WERI-Rb-1 (cell line): ENCODE measurements around the gene SIAH3.

ENCODE experiments used
- DNase-seq: peaks from one replicate; pipeline ENCODE4 v3.0.0-alpha.2; 2020
- H3K27ac ChIP-seq: fragments of 250-450 bp; sonication (Bioruptor Pico); 2 replicates; pipeline ENCODE4 v1.5.1; 2020; ENCODE audit warnings: mild to moderate bottlenecking, moderate library complexity
- H3K27me3 ChIP-seq: fragments of 250-450 bp; sonication (Bioruptor Pico); 2 replicates; pipeline ENCODE4 v1.5.1; 2021; ENCODE audit warnings: mild to moderate bottlenecking, low read depth, moderate library complexity; ENCODE audit not compliant: insufficient read depth, severe bottlenecking
- H3K36me3 ChIP-seq: fragments of 250-450 bp; sonication (Bioruptor Pico); 2 replicates; pipeline ENCODE4 v1.5.1; 2020; ENCODE audit warnings: mild to moderate bottlenecking, moderate library complexity
- H3K4me3 ChIP-seq: 2 replicates; pipeline ENCODE4 v1.5.1; 2011; ENCODE audit warnings: low read depth, mild to moderate bottlenecking, control low read depth, low read length
- H3K9me3 ChIP-seq: fragments of 250-450 bp; sonication (Bioruptor Pico); 2 replicates; pipeline ENCODE4 v1.5.1; 2021; ENCODE audit warnings: mild to moderate bottlenecking, moderate library complexity; ENCODE audit not compliant: severe bottlenecking
- TF ChIP-seq, protein P1 (sequence below): IDR thresholded peaks from 2 replicates; pipeline ENCODE4 v1.5.1; 2011; ENCODE audit warnings: low read depth, mild to moderate bottlenecking, control low read depth, inconsistent platforms, low read length

SIAH3 gene

DNA sequence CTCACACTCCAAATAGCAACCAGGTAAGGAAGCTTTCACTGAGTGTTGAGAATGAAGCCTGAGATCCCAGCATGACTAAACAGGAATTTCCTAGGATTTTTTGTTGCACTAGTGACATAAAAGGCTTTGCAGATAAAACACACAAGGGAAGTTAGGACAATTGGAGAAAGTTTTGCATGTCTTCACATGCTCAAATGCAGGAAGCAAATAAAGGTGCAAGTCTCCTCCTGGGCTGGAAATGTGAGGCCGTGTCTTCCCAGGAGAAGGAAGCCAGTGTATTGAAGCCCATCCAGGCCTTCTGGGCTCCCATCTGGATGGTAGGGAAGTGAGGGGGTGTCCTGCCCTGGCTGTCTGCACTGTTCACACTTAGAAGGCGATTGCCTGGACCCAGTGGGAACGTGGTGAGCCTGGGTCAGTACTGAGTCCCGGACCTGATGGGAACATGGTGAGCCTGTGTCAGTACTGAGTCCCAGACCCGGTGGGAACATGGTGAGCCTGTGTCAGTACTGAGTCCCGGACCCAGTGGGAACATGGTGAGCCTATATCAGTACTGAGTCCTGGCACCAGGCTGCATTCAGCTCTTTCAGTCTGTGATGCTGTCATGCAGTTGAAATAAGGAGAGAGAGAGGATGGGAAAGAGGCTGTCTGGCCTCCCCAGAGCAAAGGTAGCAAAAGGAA, 38.7 kb downstream of the SIAH3 start:
- Histone ChIP-seq H3K27me3 (no peaks in the 10 kb centered on the region), H3K27ac (no peak overlapping the region), H3K36me3 (no peaks in the 10 kb centered on the region), H3K4me3 (no peak overlapping the region), H3K9me3 (no peaks in the 10 kb centered on the region)
- TF ChIP-seq, protein P1, sequence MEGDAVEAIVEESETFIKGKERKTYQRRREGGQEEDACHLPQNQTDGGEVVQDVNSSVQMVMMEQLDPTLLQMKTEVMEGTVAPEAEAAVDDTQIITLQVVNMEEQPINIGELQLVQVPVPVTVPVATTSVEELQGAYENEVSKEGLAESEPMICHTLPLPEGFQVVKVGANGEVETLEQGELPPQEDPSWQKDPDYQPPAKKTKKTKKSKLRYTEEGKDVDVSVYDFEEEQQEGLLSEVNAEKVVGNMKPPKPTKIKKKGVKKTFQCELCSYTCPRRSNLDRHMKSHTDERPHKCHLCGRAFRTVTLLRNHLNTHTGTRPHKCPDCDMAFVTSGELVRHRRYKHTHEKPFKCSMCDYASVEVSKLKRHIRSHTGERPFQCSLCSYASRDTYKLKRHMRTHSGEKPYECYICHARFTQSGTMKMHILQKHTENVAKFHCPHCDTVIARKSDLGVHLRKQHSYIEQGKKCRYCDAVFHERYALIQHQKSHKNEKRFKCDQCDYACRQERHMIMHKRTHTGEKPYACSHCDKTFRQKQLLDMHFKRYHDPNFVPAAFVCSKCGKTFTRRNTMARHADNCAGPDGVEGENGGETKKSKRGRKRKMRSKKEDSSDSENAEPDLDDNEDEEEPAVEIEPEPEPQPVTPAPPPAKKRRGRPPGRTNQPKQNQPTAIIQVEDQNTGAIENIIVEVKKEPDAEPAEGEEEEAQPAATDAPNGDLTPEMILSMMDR = no peak
- no peak for DNase-seq

DNA sequence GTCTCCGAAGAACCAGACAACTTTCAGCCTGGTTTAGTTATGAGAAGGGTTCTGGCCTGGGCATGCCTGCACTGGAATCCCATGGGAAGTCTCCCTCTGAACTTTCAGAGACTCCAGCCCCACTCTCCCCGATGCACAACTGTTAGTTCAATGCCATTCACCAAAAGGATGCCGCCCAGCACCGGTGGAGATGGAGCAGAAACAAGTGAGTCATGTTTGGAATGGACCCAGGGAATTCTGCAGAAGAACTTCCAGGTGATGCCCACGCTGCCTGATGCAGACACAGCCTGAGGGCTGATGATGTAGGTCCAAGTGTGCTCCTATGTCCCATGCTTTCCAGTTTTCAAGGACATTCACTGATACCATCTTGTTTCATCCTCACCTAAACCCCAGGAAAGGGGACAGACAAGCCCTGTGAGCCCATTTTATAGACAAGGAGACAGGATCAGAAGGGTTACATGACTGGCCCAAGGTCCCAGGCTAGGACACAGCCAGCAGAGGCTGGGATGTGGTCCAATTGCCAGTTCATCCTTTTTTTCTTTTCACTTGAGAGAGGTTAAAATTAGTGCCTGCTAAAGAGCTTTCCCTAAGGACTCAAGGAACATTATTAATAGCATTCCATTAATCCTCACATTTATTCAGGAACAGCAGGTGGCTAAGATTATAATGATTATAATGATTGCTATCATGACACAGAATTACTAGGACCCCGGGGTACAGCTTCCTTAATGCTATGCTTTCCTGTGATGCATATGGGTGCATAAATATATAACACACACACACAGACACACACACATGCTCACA, 39.5 kb downstream of the SIAH3 start:
- H3K4me3 ChIP-seq = no peak overlapping the region
- H3K27ac ChIP-seq = no peak overlapping the region
- H3K36me3 ChIP-seq = no peaks in the 10 kb centered on the region
- H3K9me3 ChIP-seq = no peaks in the 10 kb centered on the region
- no peaks in the 10 kb centered on the region for H3K27me3 ChIP-seq
- TF ChIP-seq, protein P1 = no peak
- no peak for DNase-seq

DNA sequence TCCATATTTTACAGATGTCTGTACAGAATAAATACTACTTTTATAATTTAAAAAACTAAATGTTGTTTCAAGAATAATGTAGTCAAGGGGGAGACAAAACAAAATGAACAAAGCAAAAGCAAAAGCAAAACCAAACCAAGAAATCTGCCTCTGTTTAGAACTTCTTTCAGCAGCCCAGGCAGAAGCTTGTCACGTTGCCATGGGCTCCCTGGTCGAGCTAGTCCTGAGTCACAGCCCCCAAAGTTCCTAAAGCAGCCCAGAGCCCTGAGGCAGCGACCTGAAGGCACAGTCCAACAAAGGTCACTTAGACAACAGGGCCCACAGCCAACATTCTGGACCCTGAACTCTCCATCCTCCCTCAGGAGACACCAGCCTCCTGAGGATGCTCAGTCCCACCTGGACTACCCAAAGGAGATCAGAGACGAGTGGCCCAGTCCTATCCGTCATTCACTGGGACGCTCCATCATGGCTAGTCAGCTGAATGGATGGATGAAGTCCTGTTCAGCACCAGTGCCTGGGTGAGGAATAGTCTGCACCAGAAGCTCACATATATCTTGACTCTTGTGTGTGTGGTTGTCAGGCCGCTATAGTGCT, 41.7 kb downstream of the SIAH3 start:
- no peak for DNase-seq
- TF ChIP-seq, protein P1 = no peak
- H3K36me3 ChIP-seq = no peaks in the 10 kb centered on the region
- no peaks in the 10 kb centered on the region for H3K9me3 ChIP-seq
- no peak overlapping the region for H3K27ac ChIP-seq
- H3K27me3 ChIP-seq = no peaks in the 10 kb centered on the region
- H3K4me3 ChIP-seq = no peak overlapping the region

DNA sequence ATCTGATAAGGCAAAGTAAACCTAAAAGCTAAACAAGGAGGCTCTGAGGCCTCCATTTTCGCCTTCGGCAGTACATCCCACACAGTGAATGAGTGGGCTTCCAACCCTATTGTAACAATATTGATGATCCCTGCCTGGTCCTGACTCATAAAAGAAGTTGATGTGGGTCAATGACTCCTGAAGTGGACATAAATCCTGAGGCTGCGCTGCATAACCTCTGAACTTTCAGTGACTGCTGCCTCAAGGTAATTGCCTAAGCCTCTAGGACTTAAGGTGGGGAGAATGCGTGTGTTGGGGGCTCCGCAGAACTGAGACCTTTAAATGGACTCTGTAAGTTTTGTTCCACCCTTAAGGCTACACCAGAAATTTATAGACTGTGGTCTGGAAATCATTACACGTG, 42.6 kb downstream of the SIAH3 start:
- Histone ChIP-seq H3K27me3 (no peaks in the 10 kb centered on the region), H3K27ac (no peak overlapping the region), H3K4me3 (no peak overlapping the region), H3K36me3 (no peaks in the 10 kb centered on the region), H3K9me3 (no peaks in the 10 kb centered on the region)
- no peak for DNase-seq
- TF ChIP-seq, protein P1 = no peak

DNA sequence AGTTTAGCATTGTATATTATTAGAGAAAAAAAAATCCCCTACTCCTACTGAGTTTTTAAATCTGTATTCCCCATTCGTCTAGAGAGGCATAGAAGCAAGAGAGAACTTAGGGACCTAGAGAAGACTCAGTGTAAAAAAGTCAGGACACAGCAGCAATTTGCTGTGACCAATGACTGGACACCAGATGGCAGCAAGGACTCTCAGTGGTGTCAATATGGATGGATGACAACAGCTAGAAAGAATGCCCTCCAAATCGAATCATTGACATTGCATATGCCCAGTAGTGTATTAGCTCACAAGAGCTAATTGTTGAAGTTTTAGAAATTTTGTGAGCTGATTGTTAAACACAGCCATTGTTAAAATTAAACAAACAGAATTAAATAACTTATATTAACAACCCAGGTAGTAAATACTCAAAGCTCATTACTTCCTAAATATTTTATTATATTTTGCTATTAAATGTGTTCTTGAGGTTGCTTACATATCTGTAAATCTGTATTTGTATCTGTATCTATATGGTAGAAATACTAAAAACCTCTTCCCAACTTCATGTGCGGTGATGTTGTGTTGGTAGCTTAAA, 43.9 kb downstream of the SIAH3 start:
- H3K4me3 ChIP-seq = no peak overlapping the region
- H3K27ac ChIP-seq = no peak overlapping the region
- peak; percentile 58 for DNase-seq
- H3K27me3 ChIP-seq = no peaks in the 10 kb centered on the region
- H3K36me3 ChIP-seq = no peaks in the 10 kb centered on the region
- TF ChIP-seq, protein P1 = peak; percentile 78
- no peaks in the 10 kb centered on the region for H3K9me3 ChIP-seq
